Activated effector memory CD4-positive, alpha-beta T cell treated with Interleukin-2 at 50 U/mL for 16 hours (primary cell): ENCODE results near the gene LY6G5B.

ENCODE experiments used
- DNase-seq: peaks from one replicate; pipeline ENCODE4 v3.0.0-alpha.2; 2020

The LY6G5B gene

GRCh38 chr6:31717499-31718222, 47.9 kb downstream of the LY6G5B start:
- no peak for DNase-seq

- DNase-seq = no peak
Observed at GRCh38 chr6:31718265-31718664, 48.5 kb downstream of the LY6G5B start.

- no peak for DNase-seq
Observed at GRCh38 chr6:31719001-31719400, 49.2 kb downstream of the LY6G5B start.

GRCh38 chr6:31720196-31720770, 50.5 kb downstream of the LY6G5B start:
- DNase-seq = no peak

GRCh38 chr6:31721351-31722020, 51.7 kb downstream of the LY6G5B start, which contains the start of gene LY6G6C:
Gene LY6G6C, minus strand, starts transcription at chr6:31721746. Its CDS starts 67 bp downstream, at chr6:31721679.
- no peak for DNase-seq

- no peak for DNase-seq
Observed at GRCh38 chr6:31722173-31722572, 52.4 kb downstream of the LY6G5B start.
